ES-I3 (cell line): ENCODE results near the gene E2F3.
"Not testable (repeated sequence)": the region's sequence is repeated elsewhere in the genome, so short reads cannot be mapped to it uniquely, and the experiment has no call there.

ENCODE experiments used
- H3K36me3 ChIP-seq: 2 replicates; pipeline ENCODE4 v1.6.1; 2013; ENCODE audit warnings: mild to moderate bottlenecking, low read length, control low read depth, moderate library complexity; ENCODE audit not compliant: insufficient read depth
- H3K4me1 ChIP-seq: 2 replicates; pipeline ENCODE4 v1.6.1; 2013; ENCODE audit warnings: mild to moderate bottlenecking, control low read depth, low read length; ENCODE audit not compliant: insufficient read depth
- H3K9ac ChIP-seq: 2 replicates; pipeline ENCODE4 v1.6.1; 2013; ENCODE audit warnings: low read depth, mild to moderate bottlenecking, low read length, moderate library complexity
- H3K9me3 ChIP-seq: 2 replicates; pipeline ENCODE4 v1.6.1; 2013; ENCODE audit warnings: mild to moderate bottlenecking, low read length, moderate library complexity; ENCODE audit not compliant: control insufficient read depth, insufficient read depth

Gene E2F3

GRCh38 chr6:20477485-20477884, 75.8 kb downstream of the E2F3 start:
- Histone ChIP-seq H3K9ac (no peak overlapping the region), H3K4me1 (no peaks in the 10 kb centered on the region), H3K9me3 (no peaks in the 10 kb centered on the region), H3K36me3 (peaks cover 13% of the 10 kb centered on the region)

- H3K36me3 ChIP-seq, result peaks cover 25% of the 10 kb centered on the region
- no peaks in the 10 kb centered on the region for H3K9me3 ChIP-seq
- no peak overlapping the region for H3K9ac ChIP-seq
- no peaks in the 10 kb centered on the region for H3K4me1 ChIP-seq
Observed at GRCh38 chr6:20479060-20479459, 77.4 kb downstream of the E2F3 start.

GRCh38 chr6:20479526-20479925, 77.8 kb downstream of the E2F3 start:
- no peak overlapping the region for H3K9ac ChIP-seq
- no peaks in the 10 kb centered on the region for H3K4me1 ChIP-seq
- no peaks in the 10 kb centered on the region for H3K9me3 ChIP-seq
- peaks cover 29% of the 10 kb centered on the region for H3K36me3 ChIP-seq

GRCh38 chr6:20481281-20481680, 79.6 kb downstream of the E2F3 start:
- Histone ChIP-seq H3K9me3 (no peaks in the 10 kb centered on the region), H3K9ac (no peak overlapping the region), H3K36me3 (peaks cover 34% of the 10 kb centered on the region), H3K4me1 (no peaks in the 10 kb centered on the region)

- H3K9ac ChIP-seq, result no peak overlapping the region
- peaks cover 44% of the 10 kb centered on the region for H3K36me3 ChIP-seq
- H3K4me1 ChIP-seq, result no peaks in the 10 kb centered on the region
- H3K9me3 ChIP-seq, result no peaks in the 10 kb centered on the region
Observed at GRCh38 chr6:20483887-20484497, 82.3 kb downstream of the E2F3 start.

GRCh38 chr6:20486641-20487040, 85.0 kb downstream of the E2F3 start:
- Histone ChIP-seq H3K36me3 (peaks cover 39% of the 10 kb centered on the region), H3K9ac (no peak overlapping the region), H3K9me3 (no peaks in the 10 kb centered on the region), H3K4me1 (no peaks in the 10 kb centered on the region)

- Histone ChIP-seq H3K4me1 (no peaks in the 10 kb centered on the region), H3K9me3 (no peaks in the 10 kb centered on the region), H3K9ac (no peak overlapping the region), H3K36me3 (peaks cover 34% of the 10 kb centered on the region)
Observed at GRCh38 chr6:20487669-20488375, 86.1 kb downstream of the E2F3 start.

- H3K9me3 ChIP-seq, result no peaks in the 10 kb centered on the region
Observed at GRCh38 chr6:20490591-20490990, 88.9 kb downstream of the E2F3 start.

GRCh38 chr6:20492099-20492498, 90.4 kb downstream of the E2F3 start:
- no peak overlapping the region for H3K9ac ChIP-seq
- H3K4me1 ChIP-seq, result no peaks in the 10 kb centered on the region
- peaks cover 17% of the 10 kb centered on the region for H3K36me3 ChIP-seq
- H3K9me3 ChIP-seq, result no peaks in the 10 kb centered on the region

More at GRCh38 chr6:20490591-20490990, 88.9 kb downstream of the E2F3 start:
- Histone ChIP-seq H3K9ac (no peak overlapping the region), H3K36me3 (peaks cover 21% of the 10 kb centered on the region), H3K4me1 (no peaks in the 10 kb centered on the region)

- Histone ChIP-seq H3K4me1 (peaks cover 3% of the 10 kb centered on the region; the same call in 1 of the 2 replicates), H3K9ac (no peak overlapping the region), H3K9me3 (no peaks in the 10 kb centered on the region), H3K36me3 (no peaks in the 10 kb centered on the region; the same call in 1 of the 2 replicates)
Observed at GRCh38 chr6:20497216-20498040, 95.7 kb downstream of the E2F3 start.

GRCh38 chr6:20498041-20498385, 96.3 kb downstream of the E2F3 start:
- peaks cover 3% of the 10 kb centered on the region; the same call in 1 of the 2 replicates for H3K9me3 ChIP-seq
- H3K9ac ChIP-seq, result no peak overlapping the region
- no peaks in the 10 kb centered on the region; the same call in 1 of the 2 replicates for H3K36me3 ChIP-seq
- peaks cover 3% of the 10 kb centered on the region; the same call in 1 of the 2 replicates for H3K4me1 ChIP-seq

- Histone ChIP-seq H3K9ac (no peak overlapping the region), H3K9me3 (no peaks in the 10 kb centered on the region), H3K4me1 (peaks cover 8% of the 10 kb centered on the region), H3K36me3 (no peaks in the 10 kb centered on the region)
Observed at GRCh38 chr6:20509212-20509611, 107.5 kb downstream of the E2F3 start.

- Histone ChIP-seq H3K4me1 (peaks cover 8% of the 10 kb centered on the region), H3K36me3 (no peaks in the 10 kb centered on the region), H3K9ac (no peak overlapping the region), H3K9me3 (no peaks in the 10 kb centered on the region)
Observed at GRCh38 chr6:20511852-20512251, 110.2 kb downstream of the E2F3 start.

- H3K4me1 ChIP-seq, H3K36me3 ChIP-seq, H3K9ac ChIP-seq, H3K9me3 ChIP-seq: not testable (repeated sequence)
Observed at GRCh38 chr6:20525208-20525607, 123.5 kb downstream of the E2F3 start.

- H3K4me1 ChIP-seq, H3K9ac ChIP-seq, H3K9me3 ChIP-seq, H3K36me3 ChIP-seq: not testable (repeated sequence)
Observed at GRCh38 chr6:20529086-20529448, 127.4 kb downstream of the E2F3 start.
